ENCODE measurements around the gene TIFAB.

The TIFAB gene

GRCh38 chr5:135422419-135422818, 29.7 kb downstream of the TIFAB start:
- DNase-seq = no peak

GRCh38 chr5:135417083-135417482, 35.1 kb downstream of the TIFAB start:
- DNase-seq = no peak

- DNase-seq = no peak
These were observed 47.1 kb downstream of the TIFAB start for GRCh38 chr5:135405082-135405481.

- no peak for DNase-seq
These were observed 50.1 kb downstream of the TIFAB start for GRCh38 chr5:135402031-135402430.

GRCh38 chr5:135400866-135401265, 51.3 kb downstream of the TIFAB start:
- DNase-seq = peak; percentile 80

- peak; percentile 88 for DNase-seq
These were observed 52.2 kb downstream of the TIFAB start for GRCh38 chr5:135399794-135400542.

GRCh38 chr5:135398855-135399793, 53.0 kb downstream of the TIFAB start, which contains the start of gene MACROH2A1:
Gene MACROH2A1, minus strand, starts transcription at chr5:135399231. Its CDS starts 10,138 bp downstream, at chr5:135389093.
- DNase-seq = peak; percentile 95

- DNase-seq = peak; percentile 95
These were observed 53.8 kb downstream of the TIFAB start for GRCh38 chr5:135398160-135398854.

Data from NCI-H69 (cell line).